Neural progenitor cell (in vitro differentiated cells): ENCODE data around the gene WSCD1. TPM values are rescaled to one million over a fixed set of nuclear protein-coding genes. Genes with fewer than 3 reads are reported as not detected.

Experiments used
- DNase-seq: peaks from one replicate; pipeline ENCODE4 v3.0.0-alpha.2; 2016; ENCODE audit warnings: low spot score
- H2AFZ ChIP-seq: fragments of 200-600 bp; sonication (generic); replicated peaks from 2 replicates; pipeline ENCODE4 v1.6.1; 2016; ENCODE audit warnings: antibody characterized with exemption
- H3F3A ChIP-seq: fragments of 200-600 bp; sonication (generic); 2 replicates; pipeline ENCODE4 v1.6.1; 2016; ENCODE audit warnings: antibody characterized with exemption, low read depth
- H3K27ac ChIP-seq: fragments of 200-600 bp; sonication (generic); 2 replicates; pipeline ENCODE4 v1.5.1; 2016; ENCODE audit warnings: mild to moderate bottlenecking
- H3K27me3 ChIP-seq: fragments of 200-600 bp; sonication (generic); 2 replicates; pipeline ENCODE4 v1.6.1; 2016; ENCODE audit warnings: mild to moderate bottlenecking, moderate library complexity
- H3K36me3 ChIP-seq: fragments of 200-600 bp; sonication (generic); 2 replicates; pipeline ENCODE4 v1.5.1; 2016
- H3K4me1 ChIP-seq: fragments of 200-600 bp; sonication (generic); 2 replicates; pipeline ENCODE4 v1.6.1; 2016; ENCODE audit warnings: mixed run types
- H3K4me2 ChIP-seq: fragments of 200-600 bp; sonication (generic); 2 replicates; pipeline ENCODE4 v1.6.1; 2016
- H3K4me3 ChIP-seq: fragments of 200-600 bp; sonication (generic); 2 replicates; pipeline ENCODE4 v1.5.1; 2016
- H3K79me2 ChIP-seq: fragments of 200-600 bp; sonication (generic); 2 replicates; pipeline ENCODE4 v1.6.1; 2016; ENCODE audit warnings: low read depth
- H3K9ac ChIP-seq: fragments of 200-600 bp; sonication (generic); 2 replicates; pipeline ENCODE4 v1.6.1; 2016
- H3K9me3 ChIP-seq: fragments of 200-600 bp; sonication (generic); 2 replicates; pipeline ENCODE4 v1.5.1; 2016; ENCODE audit warnings: low read depth
- H4K20me1 ChIP-seq: fragments of 200-600 bp; sonication (generic); 2 replicates; pipeline ENCODE4 v1.6.1; 2016; ENCODE audit warnings: low read depth
- H3K27ac Mint-ChIP-seq: 3 replicates; pipeline ENCODE4 v1.8.0; 2021; ENCODE audit warnings: mixed read lengths
- H3K27me3 Mint-ChIP-seq: 2 replicates; pipeline ENCODE4 v1.8.0; 2022; ENCODE audit warnings: low read depth, mild to moderate bottlenecking, inconsistent platforms, moderate library complexity, mixed read lengths; ENCODE audit not compliant: insufficient read depth
- H3K36me3 Mint-ChIP-seq: 3 replicates; pipeline ENCODE4 v1.8.0; 2021; ENCODE audit warnings: mixed read lengths
- H3K4me1 Mint-ChIP-seq: 3 replicates; pipeline ENCODE4 v1.8.0; 2021; ENCODE audit warnings: mixed read lengths
- H3K4me3 Mint-ChIP-seq: 3 replicates; pipeline ENCODE4 v1.8.0; 2021; ENCODE audit warnings: mild to moderate bottlenecking, moderate library complexity, mixed read lengths
- H3K9me3 Mint-ChIP-seq: 3 replicates; pipeline ENCODE4 v1.8.0; 2020; ENCODE audit warnings: mixed read lengths
- CTCF ChIP-seq: fragments of 200-600 bp; sonication (generic); IDR thresholded peaks from 2 replicates; pipeline ENCODE4 v1.5.1; 2017; ENCODE audit warnings: antibody characterized with exemption, mild to moderate bottlenecking
- EZH2 ChIP-seq: fragments of 200-600 bp; sonication (generic); IDR thresholded peaks from 2 replicates; pipeline ENCODE4 v1.6.1; 2017; ENCODE audit warnings: antibody characterized with exemption, mild to moderate bottlenecking, moderate library complexity
- EZH2phosphoT487 ChIP-seq: fragments of 200-600 bp; sonication (generic); IDR thresholded peaks from 2 replicates; pipeline ENCODE4 v1.6.1; 2017; ENCODE audit warnings: antibody characterized with exemption
- total RNA-seq: library from RNA; depleted of rRNA; stranded (reverse); fragments of >200 nt; gene quantifications from 2 replicates; pipeline ENCODE4 v1.2.3, GENCODE V29; 2015; ENCODE audit warnings: low replicate concordance

WSCD1 gene
- total RNA-seq, 1 donor from 2014 or later, result 20.2 TPM

GRCh38 chr17:6166492-6167179 lies 96.5 kb downstream of the WSCD1 start:
- Mint-ChIP-seq H3K4me1 (peaks cover 62% of the 10 kb centered on the region), H3K4me3 (no peak overlapping the region), H3K27ac (no peak overlapping the region), H3K27me3 (peaks cover 7% of the 10 kb centered on the region), H3K9me3 (peaks cover 20% of the 10 kb centered on the region), H3K36me3 (no peaks in the 10 kb centered on the region)
- H3K36me3 ChIP-seq, result no peaks in the 10 kb centered on the region
- H3K4me2 ChIP-seq, result no peak overlapping the region
- H3K4me1 ChIP-seq, result peaks cover 16% of the 10 kb centered on the region
- no peak overlapping the region for H2AFZ ChIP-seq
- no peak overlapping the region for H3K4me3 ChIP-seq
- no peak overlapping the region for H3K9ac ChIP-seq
- H3F3A ChIP-seq, result no peaks in the 10 kb centered on the region
- no peaks in the 10 kb centered on the region for H4K20me1 ChIP-seq
- H3K9me3 ChIP-seq, result no peaks in the 10 kb centered on the region
- no peaks in the 10 kb centered on the region for H3K27me3 ChIP-seq
- TF ChIP-seq EZH2, result no peak
- no peak for TF ChIP-seq EZH2phosphoT487
- TF ChIP-seq CTCF, result no peak
- no peak for DNase-seq
- no peak overlapping the region for H3K27ac ChIP-seq
- no peaks in the 10 kb centered on the region for H3K79me2 ChIP-seq

- Histone ChIP-seq H2AFZ (no peak overlapping the region), H3K79me2 (no peaks in the 10 kb centered on the region), H3K27me3 (no peaks in the 10 kb centered on the region), H3K9ac (no peak overlapping the region), H3K36me3 (no peaks in the 10 kb centered on the region), H3K4me2 (no peak overlapping the region), H3K9me3 (no peaks in the 10 kb centered on the region), H4K20me1 (no peaks in the 10 kb centered on the region), H3F3A (peaks cover 11% of the 10 kb centered on the region), H3K4me1 (peaks cover 17% of the 10 kb centered on the region), H3K4me3 (no peak overlapping the region), H3K27ac (no peak overlapping the region)
- no peak for TF ChIP-seq EZH2
- TF ChIP-seq EZH2phosphoT487, result no peak
- no peak for TF ChIP-seq CTCF
- Mint-ChIP-seq H3K27me3 (peaks cover 10% of the 10 kb centered on the region), H3K4me3 (no peak overlapping the region), H3K4me1 (peaks cover 64% of the 10 kb centered on the region), H3K36me3 (no peaks in the 10 kb centered on the region), H3K9me3 (peaks cover 21% of the 10 kb centered on the region), H3K27ac (no peak overlapping the region)
- no peak for DNase-seq
Observed at GRCh38 chr17:6168296-6168695, 98.1 kb downstream of the WSCD1 start.

GRCh38 chr17:6170349-6170748 lies 100.2 kb downstream of the WSCD1 start:
- no peak overlapping the region for H3K9ac ChIP-seq
- Mint-ChIP-seq H3K4me1 (peaks cover 68% of the 10 kb centered on the region), H3K27ac (no peak overlapping the region), H3K4me3 (no peak overlapping the region), H3K36me3 (no peaks in the 10 kb centered on the region), H3K27me3 (peaks cover 14% of the 10 kb centered on the region), H3K9me3 (peaks cover 21% of the 10 kb centered on the region)
- H3K9me3 ChIP-seq, result no peaks in the 10 kb centered on the region
- H3K4me2 ChIP-seq, result no peak overlapping the region
- no peak overlapping the region for H3K27ac ChIP-seq
- no peaks in the 10 kb centered on the region for H3K27me3 ChIP-seq
- H3K79me2 ChIP-seq, result no peaks in the 10 kb centered on the region
- H3F3A ChIP-seq, result peaks cover 16% of the 10 kb centered on the region
- H3K36me3 ChIP-seq, result no peaks in the 10 kb centered on the region
- H3K4me3 ChIP-seq, result no peak overlapping the region
- TF ChIP-seq EZH2 (no peak), EZH2phosphoT487 (no peak)
- no peak overlapping the region for H2AFZ ChIP-seq
- no peaks in the 10 kb centered on the region for H4K20me1 ChIP-seq
- no peak for DNase-seq
- H3K4me1 ChIP-seq, result peaks cover 29% of the 10 kb centered on the region

DNA sequence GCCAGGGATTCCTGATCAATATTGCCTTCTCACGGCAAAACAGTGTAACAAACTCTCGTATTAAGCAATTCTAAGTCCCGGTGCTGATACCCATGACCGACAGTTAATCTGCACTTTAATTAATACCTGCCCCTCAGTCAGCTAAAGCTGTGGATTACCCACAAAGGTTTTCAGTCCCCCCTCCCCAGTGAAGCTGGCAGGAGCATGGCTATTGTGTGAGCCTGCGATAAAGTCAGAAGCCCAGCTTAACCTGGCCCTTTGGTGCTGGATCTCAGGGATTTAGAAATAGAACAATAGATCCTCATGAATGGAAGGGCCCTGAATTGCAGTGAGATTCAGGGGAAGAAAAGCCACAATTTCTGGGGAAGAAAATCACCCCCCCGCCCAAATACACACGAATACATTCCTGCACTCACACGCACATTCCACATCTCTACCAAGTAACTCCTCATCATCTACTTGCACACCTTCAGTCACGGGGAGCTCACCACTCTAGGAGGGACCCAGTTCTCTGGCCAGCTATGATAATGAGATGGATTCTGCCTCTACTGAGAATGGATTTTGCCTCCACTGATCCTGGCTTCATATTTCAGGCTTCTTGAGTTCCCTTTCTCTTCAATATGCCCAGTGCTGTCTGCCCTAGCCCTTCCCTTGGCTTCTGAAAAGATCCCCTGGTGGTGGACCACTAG lies 102.6 kb downstream of the WSCD1 start:
- H3K27ac Mint-ChIP-seq, result peak overlapping the region; percentile 42
- Histone ChIP-seq H3K4me1 (peaks cover 26% of the 10 kb centered on the region), H3K36me3 (no peaks in the 10 kb centered on the region), H3K4me3 (peak overlapping the region; percentile 17), H3K9ac (no peak overlapping the region), H2AFZ (no peak overlapping the region), H3K9me3 (no peaks in the 10 kb centered on the region), H3K4me2 (peak overlapping the region; percentile 56), H3K79me2 (no peaks in the 10 kb centered on the region), H3K27ac (no peak overlapping the region), H3F3A (peaks cover 16% of the 10 kb centered on the region), H3K27me3 (no peaks in the 10 kb centered on the region), H4K20me1 (no peaks in the 10 kb centered on the region)
- peak overlapping the region; percentile 7 for H3K4me3 Mint-ChIP-seq
- peaks cover 26% of the 10 kb centered on the region for H3K9me3 Mint-ChIP-seq
- H3K4me1 Mint-ChIP-seq, result peaks cover 55% of the 10 kb centered on the region
- peaks cover 18% of the 10 kb centered on the region for H3K27me3 Mint-ChIP-seq
- TF ChIP-seq EZH2phosphoT487 (peak; percentile 72), CTCF (no peak), EZH2 (no peak)
- H3K36me3 Mint-ChIP-seq, result no peaks in the 10 kb centered on the region
- DNase-seq, result peak; percentile 90
